22Rv1 (cell line): Measurements from ENCODE around the gene ATP2A3.

Source experiments
- CTCF ChIP-seq: fragments of 450-650 bp; IDR thresholded peaks from 2 replicates; pipeline ENCODE4 v1.5.1; 2017; ENCODE audit warnings: mild to moderate bottlenecking
- ZFX ChIP-seq: fragments of 450-650 bp; IDR thresholded peaks from 2 replicates; pipeline ENCODE4 v1.6.1; 2017; ENCODE audit warnings: antibody characterized with exemption, borderline replicate concordance

GRCh38 chr17:3993493-3994220 is 29.4 kb upstream of the ATP2A3 start:
- no peak for TF ChIP-seq CTCF
- no peak for TF ChIP-seq ZFX
